Right lobe of liver (tissue), 6 donors: ENCODE results near the gene ESYT2. TPM values are rescaled to one million over a fixed set of nuclear protein-coding genes. Genes with fewer than 3 reads are reported as not detected.

ENCODE experiments used
- ATAC-seq, 4 donors: fragments of 200-7000 bp; cut with Tn5 transposase; one replicate each; pipeline ENCODE4 v1.9.1; 2020; ENCODE audit warnings: mild to moderate bottlenecking in 4 of 4, moderate library complexity in 4 of 4
- DNase-seq, 3 donors: peaks; one replicate each; pipeline ENCODE4 v3.0.0-alpha.2; 2020
- H3K27ac ChIP-seq, 3 donors: fragments of 200-600 bp; one replicate each; pipeline ENCODE4 v1.8.0; 2022
- H3K27me3 ChIP-seq, 2 donors: fragments of 200-600 bp; one replicate each; pipeline ENCODE4 v1.8.0; 2022
- H3K36me3 ChIP-seq, 4 donors: fragments of 200-600 bp; sonication (generic) in 1 of 4; one replicate each; pipeline versions ENCODE4 v1.5.1 to v1.8.0; 2017 to 2022; ENCODE audit warnings: control low read depth in 1 of 4
- H3K4me1 ChIP-seq, 4 donors: fragments of 200-600 bp; sonication (generic) in 1 of 4; one replicate each; pipeline versions ENCODE4 v1.5.1 to v1.8.0; 2017 to 2022; ENCODE audit warnings: control low read depth in 1 of 4
- H3K4me3 ChIP-seq, 3 donors: fragments of 200-600 bp; one replicate each; pipeline ENCODE4 v1.8.0; 2022
- H3K9me3 ChIP-seq, 4 donors: fragments of 200-600 bp; sonication (generic) in 1 of 4; one replicate each; pipeline versions ENCODE4 v1.5.1 to v1.8.0; 2017 to 2022; ENCODE audit warnings: control low read depth in 1 of 4
- CTCF ChIP-seq, 4 donors: fragments of 200-600 bp in 3 of 4; fragments of 450-650 bp in 1 of 4; IDR thresholded peaks; one replicate each; pipeline versions ENCODE4 v1.5.1 to v1.8.0; 2016 to 2022; ENCODE audit warnings: antibody characterized with exemption in 4 of 4, mild to moderate bottlenecking in 2 of 4
- POLR2A ChIP-seq: fragments of 450-650 bp; IDR thresholded peaks from one replicate; pipeline ENCODE4 v1.6.1; 2017; ENCODE audit warnings: antibody characterized with exemption, mild to moderate bottlenecking
- WGBS: methylation state at CpG from one replicate; pipeline ENCODE4 v1.1.6; 2018; ENCODE audit warnings: low coverage, low lambda C conversion rate; ENCODE audit not compliant: insufficient coverage; ENCODE audit errors: missing lambda C conversion rate; 5-methylcytosine and 5-hydroxymethylcytosine counted together
- intact Hi-C, 2 donors: fragments of 100-400 bp; cut with DNase I; formaldehyde crosslinking; loops; one replicate each; pipeline versions ENCODE4 v1.11.2 to v1.14.1; 2022
- total RNA-seq, 6 experiments: library from RNA; depleted of rRNA in 2 of 6; stranded (reverse); fragments of >200 nt in 2 of 6; fragmentation: NEBNext Ultra II Directional in 3 of 6; extraction: Animal tissue kit (Norgen Biotek cat#: 25700) in 3 of 6; gene quantifications; one replicate each; pipeline versions ENCODE4 v1.1.0 to v1.2.4, GENCODE V29; 2016 to 2023
- donor health status: DM: no; HTN: yes; CAD: no.
- donor health status: DM: no; HTN: no; CAD: no.
- donor health status: DM: no; HTN: no; CAD: no.
- donor health status: DM: no; HTN: yes; CAD: no.
- donor health status: DM: no; HTN: yes; CAD: no.

The ESYT2 gene
- total RNA-seq, 6 experiments from 2014 or later: 19.7 to 28.7 (median 24.2) TPM

- H3K4me1 ChIP-seq: peaks cover 0 to 7% (median 0%) of the 10 kb centered on the region in 4 donors
These were observed 932 bp downstream of the ESYT2 start for GRCh38 chr7:158828133-158829020.

GRCh38 chr7:158827411-158828132 is 1.7 kb downstream of the ESYT2 start:
- no peak for TF ChIP-seq POLR2A
- no peak for TF ChIP-seq CTCF (IDR thresholded peaks at IDR 0.05)
- peaks cover 0 to 7% (median 0%) of the 10 kb centered on the region in 4 donors for H3K4me1 ChIP-seq
- intact Hi-C loops: loop anchor here in 1 of 2 donors (5.0 kb wide), 1 partner anchor 120 kb away; no protein-coding TSS in a partner anchor
- peak overlapping the region; percentile 93 to 99 (median 98) for H3K27ac ChIP-seq
- ATAC-seq (no peak), DNase-seq (no peak)
- 39% methylated on average over 13 of the region's 13 CpGs for WGBS
- H3K27me3 ChIP-seq: no peaks in the 10 kb centered on the region
- H3K4me3 ChIP-seq: peak overlapping the region; percentile 60 to 75 (median 71)
- no peaks in the 10 kb centered on the region for H3K36me3 ChIP-seq
- no peaks in the 10 kb centered on the region for H3K9me3 ChIP-seq

More at GRCh38 chr7:158828133-158829020, 932 bp downstream of the ESYT2 start:
- no peaks in the 10 kb centered on the region for H3K9me3 ChIP-seq
- no peak for TF ChIP-seq POLR2A
- TF ChIP-seq CTCF (IDR thresholded peaks at IDR 0.05): no peak
- ATAC-seq (peak; percentile 3 to 21 (median 13)), DNase-seq (peak; percentile 72 to 75 (median 73))
- WGBS: 0% methylated on average over 15 of the region's 82 CpGs
- H3K27ac ChIP-seq: peak overlapping the region; percentile 93 to 99 (median 98)
- intact Hi-C loops: loop anchor here in 1 of 2 donors (5.0 kb wide), 1 partner anchor 121 kb away; no protein-coding TSS in a partner anchor
- no peaks in the 10 kb centered on the region for H3K27me3 ChIP-seq
- no peaks in the 10 kb centered on the region for H3K36me3 ChIP-seq
- H3K4me3 ChIP-seq: peak overlapping the region; percentile 60 to 75 (median 71)

GRCh38 chr7:158825628-158826289 is 3.5 kb downstream of the ESYT2 start:
- TF ChIP-seq POLR2A (no peak), CTCF (IDR thresholded peaks at IDR 0.05) (no peak)
- ATAC-seq: no peak
- no peak for DNase-seq
- Histone ChIP-seq H3K4me1 (peaks cover 0 to 7% (median 0%) of the 10 kb centered on the region in 4 donors), H3K9me3 (no peaks in the 10 kb centered on the region), H3K27me3 (no peaks in the 10 kb centered on the region), H3K27ac (no peak overlapping the region), H3K4me3 (no peak overlapping the region), H3K36me3 (no peaks in the 10 kb centered on the region)
- intact Hi-C loops: loop anchor here in 1 of 2 donors (5.0 kb wide), 1 partner anchor 118 kb away; no protein-coding TSS in a partner anchor
- 81% methylated on average over 8 of the region's 8 CpGs for WGBS

- WGBS: 45% methylated on average over 4 of the region's 4 CpGs
- peak in 2 of 4 donors; percentile 6 to 31 for ATAC-seq
- no peak for DNase-seq
- no peaks in the 10 kb centered on the region for H3K27me3 ChIP-seq
- no peak overlapping the region for H3K27ac ChIP-seq
- no peak overlapping the region for H3K4me3 ChIP-seq
- H3K4me1 ChIP-seq: peaks cover 0 to 9% (median under 1%) of the 10 kb centered on the region in 4 donors
- no peaks in the 10 kb centered on the region for H3K9me3 ChIP-seq
- H3K36me3 ChIP-seq: no peaks in the 10 kb centered on the region
- no peak for TF ChIP-seq CTCF (IDR thresholded peaks at IDR 0.05)
- intact Hi-C loops: no loop called here
These were observed 5.3 kb downstream of the ESYT2 start for GRCh38 chr7:158824028-158824427.
